Type B pancreatic cell (in vitro differentiated cells): ENCODE results near the gene LSMEM2. TPM values are rescaled to one million over a fixed set of nuclear protein-coding genes. Genes with fewer than 3 reads are reported as not detected.

Source experiments
- DNase-seq: peaks from one replicate; pipeline ENCODE4 v3.0.0; 2021; ENCODE audit warnings: mixed read lengths; ENCODE audit not compliant: unreplicated experiment; ENCODE audit errors: extremely low spot score
- H3K27ac Mint-ChIP-seq: 2 replicates; pipeline ENCODE4 v1.8.0; 2021; ENCODE audit warnings: mild to moderate bottlenecking, mixed read lengths
- H3K27me3 Mint-ChIP-seq: 2 replicates; pipeline ENCODE4 v1.8.0; 2021; ENCODE audit warnings: mixed read lengths
- H3K36me3 Mint-ChIP-seq: 2 replicates; pipeline ENCODE4 v1.8.0; 2021; ENCODE audit warnings: mixed read lengths
- H3K4me1 Mint-ChIP-seq: one replicate; pipeline ENCODE4 v1.8.0; 2021; ENCODE audit warnings: mixed read lengths; ENCODE audit not compliant: unreplicated experiment
- H3K4me3 Mint-ChIP-seq: 2 replicates; pipeline ENCODE4 v1.8.0; 2021; ENCODE audit warnings: mild to moderate bottlenecking, mixed read lengths
- H3K9me3 Mint-ChIP-seq: 2 replicates; pipeline ENCODE4 v1.8.0; 2021; ENCODE audit warnings: mixed read lengths
- total RNA-seq: library from RNA; stranded (reverse); gene quantifications from 2 replicates; pipeline ENCODE4 v1.2.1, GENCODE V29; 2021; ENCODE audit warnings: low replicate concordance
- TF ChIP-seq, protein P1 (sequence below): fragments of 200-600 bp; sonication (generic); conservative IDR thresholded peaks from 2 replicates; pipeline ENCODE4 v1.5.0; 2021; ENCODE audit warnings: antibody characterized with exemption, mild to moderate bottlenecking

Gene LSMEM2
- total RNA-seq, 1 donor from 2014 or later = not detected

DNA sequence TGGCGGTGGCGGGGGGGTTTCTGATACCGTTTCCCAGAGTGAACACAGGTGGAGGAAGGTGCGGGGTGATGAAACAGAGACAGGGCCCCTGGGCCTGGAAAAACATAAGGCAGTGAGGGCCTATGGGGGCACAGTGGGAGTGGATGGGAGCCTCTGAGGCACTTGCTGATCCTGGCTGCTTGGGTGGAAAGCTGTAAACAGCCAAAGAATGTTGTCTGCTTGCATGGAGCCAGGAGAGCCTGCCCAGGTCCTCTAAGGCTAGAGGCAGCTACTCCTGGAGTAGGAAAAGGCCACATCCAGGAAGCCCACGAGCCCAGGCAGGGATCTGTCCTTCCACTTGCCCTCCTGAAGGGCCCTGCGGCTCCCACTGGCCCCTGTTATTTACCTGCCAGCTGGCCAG, 12.9 kb upstream of the LSMEM2 start:
- Mint-ChIP-seq H3K4me3 (peak overlapping the region; percentile 65), H3K9me3 (no peaks in the 10 kb centered on the region), H3K27ac (peak overlapping the region; percentile 91), H3K36me3 (no peaks in the 10 kb centered on the region), H3K27me3 (no peaks in the 10 kb centered on the region), H3K4me1 (peaks cover 34% of the 10 kb centered on the region)
- no peak for DNase-seq
- TF ChIP-seq, protein P1, sequence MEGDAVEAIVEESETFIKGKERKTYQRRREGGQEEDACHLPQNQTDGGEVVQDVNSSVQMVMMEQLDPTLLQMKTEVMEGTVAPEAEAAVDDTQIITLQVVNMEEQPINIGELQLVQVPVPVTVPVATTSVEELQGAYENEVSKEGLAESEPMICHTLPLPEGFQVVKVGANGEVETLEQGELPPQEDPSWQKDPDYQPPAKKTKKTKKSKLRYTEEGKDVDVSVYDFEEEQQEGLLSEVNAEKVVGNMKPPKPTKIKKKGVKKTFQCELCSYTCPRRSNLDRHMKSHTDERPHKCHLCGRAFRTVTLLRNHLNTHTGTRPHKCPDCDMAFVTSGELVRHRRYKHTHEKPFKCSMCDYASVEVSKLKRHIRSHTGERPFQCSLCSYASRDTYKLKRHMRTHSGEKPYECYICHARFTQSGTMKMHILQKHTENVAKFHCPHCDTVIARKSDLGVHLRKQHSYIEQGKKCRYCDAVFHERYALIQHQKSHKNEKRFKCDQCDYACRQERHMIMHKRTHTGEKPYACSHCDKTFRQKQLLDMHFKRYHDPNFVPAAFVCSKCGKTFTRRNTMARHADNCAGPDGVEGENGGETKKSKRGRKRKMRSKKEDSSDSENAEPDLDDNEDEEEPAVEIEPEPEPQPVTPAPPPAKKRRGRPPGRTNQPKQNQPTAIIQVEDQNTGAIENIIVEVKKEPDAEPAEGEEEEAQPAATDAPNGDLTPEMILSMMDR = no peak

DNA sequence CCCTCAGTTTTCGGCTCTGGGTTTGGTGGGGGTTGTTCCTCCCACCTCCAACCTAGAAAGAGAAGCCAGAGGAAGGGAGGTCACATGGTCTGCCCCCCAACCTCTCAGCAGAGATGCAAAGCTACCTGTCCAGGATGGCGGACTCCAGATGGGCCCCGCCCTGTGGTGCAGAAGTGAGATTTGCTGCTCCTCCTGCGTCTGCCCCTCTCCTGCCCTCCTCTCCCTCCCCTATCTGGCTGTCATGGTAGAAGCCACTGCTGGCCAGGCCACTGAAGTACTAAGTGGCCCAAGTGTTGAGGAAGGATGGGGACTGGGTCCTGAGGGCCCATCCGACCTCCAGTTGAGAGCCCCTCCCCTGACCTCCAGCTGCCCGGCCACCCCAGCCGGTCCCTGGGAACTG, 12.1 kb upstream of the LSMEM2 start:
- H3K27ac Mint-ChIP-seq = no peak overlapping the region

DNA sequence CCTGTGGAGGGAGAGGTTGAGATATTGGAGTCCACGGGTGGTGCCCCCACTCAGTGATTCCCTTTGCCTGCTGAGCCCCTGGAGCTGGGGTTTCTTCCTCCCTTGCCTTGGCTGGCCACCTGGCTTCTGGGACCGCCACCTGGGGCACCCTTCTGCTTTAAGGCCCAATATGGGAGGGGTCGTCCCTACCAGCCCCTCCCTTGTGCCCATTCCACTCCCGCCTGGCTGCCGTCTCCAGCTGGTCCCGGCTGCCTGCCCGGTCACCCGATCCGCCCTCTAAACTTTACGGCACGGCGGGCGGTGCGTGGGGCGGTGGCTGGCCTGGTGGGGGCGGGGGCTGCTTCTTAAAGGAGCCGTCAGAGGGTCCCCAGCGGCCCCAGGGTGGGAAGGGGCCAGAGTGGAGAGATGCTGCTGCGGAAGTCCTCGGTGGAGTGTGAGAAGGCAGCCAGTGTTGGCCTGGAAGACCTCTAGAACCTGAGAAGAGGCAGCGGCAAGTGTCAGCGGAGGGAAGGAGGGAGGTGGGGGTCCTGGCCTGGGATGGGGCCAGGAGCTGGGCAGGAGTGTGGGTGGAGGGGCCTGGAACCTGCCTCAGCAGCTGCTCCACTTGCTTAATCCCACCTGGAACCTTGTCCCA, 11.5 kb upstream of the LSMEM2 start:
- H3K4me1 Mint-ChIP-seq = peaks cover 38% of the 10 kb centered on the region
- no peaks in the 10 kb centered on the region for H3K36me3 Mint-ChIP-seq
- no peaks in the 10 kb centered on the region for H3K9me3 Mint-ChIP-seq
- peak overlapping the region; percentile 72 for H3K4me3 Mint-ChIP-seq
- TF ChIP-seq, protein P1 = no peak
- DNase-seq = no peak
- peak overlapping the region; percentile 85 for H3K27ac Mint-ChIP-seq
- H3K27me3 Mint-ChIP-seq = no peaks in the 10 kb centered on the region

More for the DNA sequence above, 12.1 kb upstream of the LSMEM2 start:
- Mint-ChIP-seq H3K27me3 (no peaks in the 10 kb centered on the region), H3K4me1 (peaks cover 37% of the 10 kb centered on the region), H3K9me3 (no peaks in the 10 kb centered on the region), H3K36me3 (no peaks in the 10 kb centered on the region), H3K4me3 (peak overlapping the region; percentile 72)
- TF ChIP-seq, protein P1 = no peak
- no peak for DNase-seq

DNA sequence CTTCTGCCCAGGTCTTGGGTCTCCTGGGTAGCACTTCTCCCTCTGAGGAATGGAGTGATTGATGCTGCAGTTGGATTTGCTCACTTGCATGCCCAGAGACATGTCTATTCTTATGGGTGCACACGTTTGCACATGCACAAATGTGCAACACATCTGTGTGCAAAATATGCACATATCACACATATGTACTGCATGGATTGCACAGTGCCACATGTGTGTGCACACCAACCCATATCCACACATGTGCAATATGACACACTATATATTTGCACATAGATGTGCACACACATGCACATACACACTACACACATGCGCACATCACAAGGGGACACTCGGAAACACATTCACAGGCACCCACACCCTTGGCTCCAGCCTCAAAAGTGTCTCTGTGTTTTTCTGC, 10.6 kb upstream of the LSMEM2 start:
- Mint-ChIP-seq H3K9me3 (no peaks in the 10 kb centered on the region), H3K27me3 (peaks cover 4% of the 10 kb centered on the region), H3K4me3 (peak overlapping the region; percentile 72), H3K4me1 (peaks cover 42% of the 10 kb centered on the region), H3K36me3 (peaks cover 3% of the 10 kb centered on the region), H3K27ac (peak overlapping the region; percentile 85)
- TF ChIP-seq, protein P1 = no peak
- DNase-seq = no peak

DNA sequence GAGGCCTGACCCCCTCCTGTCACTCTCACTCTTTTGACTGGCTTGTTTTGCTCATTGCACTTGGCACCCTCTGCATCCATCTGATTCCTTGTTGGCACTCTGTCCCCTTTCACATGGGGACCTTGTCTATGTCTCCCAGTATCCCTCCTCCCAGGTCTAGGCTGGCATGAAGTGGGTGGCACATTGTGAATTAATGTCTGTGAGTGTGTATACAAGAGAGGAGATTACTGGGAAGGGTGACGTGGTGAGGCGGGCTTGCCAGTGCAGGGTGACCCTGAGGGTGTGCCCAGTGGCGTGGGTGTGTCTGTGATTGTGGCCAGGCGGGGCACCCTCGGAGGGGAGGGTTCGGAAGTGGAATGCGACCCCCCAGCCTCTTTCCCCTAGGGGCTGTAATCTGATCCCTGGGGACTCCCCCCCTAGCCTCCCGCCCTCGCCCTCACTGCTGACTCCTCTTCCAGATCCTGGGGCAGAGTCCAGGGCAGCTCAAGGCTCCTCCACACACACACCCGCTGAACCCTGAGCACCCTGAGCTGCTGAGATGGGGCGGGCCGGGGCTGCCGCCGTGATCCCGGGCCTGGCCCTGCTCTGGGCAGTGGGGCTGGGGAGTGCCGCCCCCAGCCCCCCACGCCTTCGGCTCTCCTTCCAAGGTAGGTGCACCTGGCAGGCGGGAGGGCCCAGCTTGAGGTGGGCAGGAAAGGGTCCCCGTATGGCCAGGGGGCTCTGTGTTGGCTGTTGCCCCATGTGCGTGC, 10.0 kb upstream of the LSMEM2 start, which contains the start of gene SEMA3B:
Gene SEMA3B, plus strand, starts transcription at position 445 of the 749 bp plus-strand sequence. Its CDS starts 94 bp downstream, at position 539.
- H3K27me3 Mint-ChIP-seq = peaks cover 4% of the 10 kb centered on the region

More for the DNA sequence above, 10.0 kb upstream of the LSMEM2 start, which contains the start of gene SEMA3B:
- H3K27ac Mint-ChIP-seq = peak within 1 kb of the TSS; percentile 85
- TF ChIP-seq, protein P1 = no peak
- peak within 1 kb of the TSS; percentile 76 for H3K4me3 Mint-ChIP-seq
- DNase-seq = no peak
- H3K9me3 Mint-ChIP-seq = no peaks in the 10 kb centered on the region
- peaks cover 3% of the 10 kb centered on the region for H3K36me3 Mint-ChIP-seq
- H3K4me1 Mint-ChIP-seq = peaks cover 42% of the 10 kb centered on the region
